K562 (cell line): ENCODE results near the gene OVOL3. TPM values are rescaled to one million over a fixed set of nuclear protein-coding genes. Genes with fewer than 3 reads are reported as not detected.

Experiments
- ATAC-seq: fragments of 200-7000 bp; cut with Tn5 transposase; 3 replicates; pipeline ENCODE4 v1.9.1; 2020; ENCODE audit warnings: moderate library complexity
- BruUV-seq: library from RNA; stranded (reverse); fragments of 400-500 nt; replicated peaks from 2 replicates; lab custom pipeline; 2021; lab: Mats Ljungman, UMichigan
- CTCF ChIA-PET: fragments of 300-600 bp; formaldehyde crosslinking; extraction: SDS; loops from one replicate; lab custom pipeline; 2021; ENCODE audit warnings: low intra/inter-chr PET ratio; lab: Yijun Ruan, JAX
- POLR2A ChIA-PET: fragments of 300-600, 350-650 bp; sonication (Branson Sonifier 250); formaldehyde crosslinking; extraction: SDS; loops from one replicate; lab custom pipeline; 2021; ENCODE audit warnings: antibody characterized with exemption, inconsistent platforms; lab: Yijun Ruan, JAX
- DNase-seq, 4 experiments: peaks; one replicate each; pipeline versions ENCODE4 v3.0.0 to v3.0.0-alpha.2; 2011 to 2018; ENCODE audit warnings: low spot score in 3 of 4, mixed read lengths in 3 of 4; ENCODE audit errors: extremely low read depth in 1 of 4
- FAIRE-seq: peaks from 2 replicates; lab custom pipeline; 2011; peaks lifted over from hg19 to GRCh38; lab: Jason Lieb, UNC
- H2AFZ ChIP-seq: 2 replicates; pipeline ENCODE4 v1.6.0; 2011; ENCODE audit warnings: low read depth, low read length, control low read depth, inconsistent platforms
- H3K27ac ChIP-seq: fragments of 200-600 bp; 3 replicates; pipeline ENCODE4 v1.8.0; 2011; ENCODE audit warnings: low read depth, mild to moderate bottlenecking, control low read depth, inconsistent platforms, low read length, moderate library complexity, mixed read lengths; ENCODE audit errors: extremely low read depth
- H3K27me3 ChIP-seq, 2 experiments: fragments of 300-600 bp in 1 of 2; 2 replicates in 1 of 2; 3 replicates in 1 of 2; pipeline versions ENCODE4 v1.6.0 to v1.8.0; 2011; ENCODE audit warnings: inconsistent platforms in 2 of 2, low read length in 2 of 2, mild to moderate bottlenecking in 1 of 2, mixed read lengths in 1 of 2, moderate library complexity in 1 of 2; ENCODE audit not compliant: control insufficient read depth in 2 of 2, insufficient read depth in 2 of 2
- H3K36me3 ChIP-seq: fragments of 300-600 bp; 3 replicates; pipeline ENCODE4 v1.8.0; 2011; ENCODE audit warnings: mild to moderate bottlenecking, low read length, inconsistent platforms; ENCODE audit not compliant: control insufficient read depth, insufficient read depth
- H3K4me1 ChIP-seq, 2 experiments: fragments of 200-600 bp in 1 of 2; replicated peaks in 1 of 2; 2 replicates in 1 of 2; 3 replicates in 1 of 2; pipeline versions ENCODE4 v1.5.1 to v1.8.0; 2011; ENCODE audit warnings: inconsistent platforms in 2 of 2, low read length in 2 of 2, mild to moderate bottlenecking in 1 of 2, mixed read lengths in 1 of 2, moderate library complexity in 1 of 2; ENCODE audit not compliant: control insufficient read depth in 2 of 2, insufficient read depth in 2 of 2
- H3K4me2 ChIP-seq: 2 replicates; pipeline ENCODE4 v1.6.1; 2011; ENCODE audit warnings: low read length, control low read depth, inconsistent platforms, mixed read lengths; ENCODE audit not compliant: insufficient read depth
- H3K4me3 ChIP-seq: fragments of 200-600 bp; sonication (generic), shearing (Covaris generic); 2 replicates; pipeline ENCODE4 v1.5.1; 2016; ENCODE audit warnings: control low read depth, inconsistent platforms
- H3K79me2 ChIP-seq: fragments of 200-600 bp; 3 replicates; pipeline ENCODE4 v1.8.0; 2011; ENCODE audit warnings: low read length, inconsistent platforms; ENCODE audit not compliant: control insufficient read depth, insufficient read depth
- H3K9ac ChIP-seq, 2 experiments: 2 replicates each; pipeline versions ENCODE4 v1.6.0 to v1.6.1; 2011; ENCODE audit warnings: low read depth in 2 of 2, low read length in 2 of 2, control low read depth in 1 of 2, inconsistent platforms in 1 of 2, mild to moderate bottlenecking in 1 of 2, mixed read lengths in 1 of 2; ENCODE audit not compliant: insufficient read depth in 1 of 2
- H3K9me1 ChIP-seq: one replicate; pipeline ENCODE4 v1.6.0; 2011; ENCODE audit warnings: inconsistent platforms, mild to moderate bottlenecking, low read length, moderate library complexity; ENCODE audit not compliant: control insufficient read depth, insufficient read depth
- H3K9me3 ChIP-seq: replicated peaks from 2 replicates; pipeline ENCODE4 v1.5.1; 2011; ENCODE audit warnings: low read depth, low read length, inconsistent platforms; ENCODE audit not compliant: control insufficient read depth, insufficient read depth
- H4K20me1 ChIP-seq: replicated peaks from 2 replicates; pipeline ENCODE4 v1.6.1; 2011; ENCODE audit warnings: low read length, inconsistent platforms, mixed read lengths; ENCODE audit not compliant: control insufficient read depth, insufficient read depth
- CBX3 ChIP-seq, 2 experiments: IDR thresholded peaks; 1 replicate in 1 of 2; 2 replicates in 1 of 2; pipeline ENCODE4 v1.6.1; 2012; ENCODE audit warnings: inconsistent platforms in 2 of 2, low read length in 2 of 2, borderline replicate concordance in 1 of 2, control low read depth in 1 of 2
- CHD2 ChIP-seq: IDR thresholded peaks from 2 replicates; pipeline ENCODE4 v1.6.1; 2011; ENCODE audit warnings: low read depth, low read length
- DMBX1 ChIP-seq: fragments of 250-450 bp; sonication (Bioruptor Pico); IDR thresholded peaks from 2 replicates; pipeline ENCODE4 v1.8.0; 2022; ENCODE audit warnings: inconsistent platforms, mild to moderate bottlenecking, moderate library complexity, borderline replicate concordance
- ETV5 ChIP-seq: sonication (generic); formaldehyde crosslinking; IDR thresholded peaks from 2 replicates; pipeline ENCODE4 v1.4.0; 2020; ENCODE audit warnings: low read depth, mild to moderate bottlenecking, missing genetic modification reagents
- GTF2B ChIP-seq: IDR thresholded peaks from 2 replicates; pipeline ENCODE4 v1.6.1; 2011; ENCODE audit not compliant: insufficient read length; ENCODE audit errors: extremely low read depth
- MTA3 ChIP-seq: fragments of 450-650 bp; formaldehyde crosslinking; IDR thresholded peaks from 2 replicates; pipeline ENCODE4 v1.6.1; 2017; ENCODE audit warnings: mild to moderate bottlenecking, borderline replicate concordance
- MXI1 ChIP-seq: IDR thresholded peaks from 2 replicates; pipeline ENCODE4 v1.6.1; 2011; ENCODE audit warnings: low read depth, mild to moderate bottlenecking, improper control_type of control experiment, low read length
- MYNN ChIP-seq, 2 experiments: sonication (generic); formaldehyde crosslinking in 1 of 2; IDR thresholded peaks; 2 replicates each; pipeline versions ENCODE4 v1.5.0 to v1.6.1; 2016 to 2020; ENCODE audit warnings: antibody characterized with exemption in 1 of 2, missing genetic modification reagents in 1 of 2
- NR2C1 ChIP-seq, 2 experiments: fragments of 450-650 bp; IDR thresholded peaks; 2 replicates each; pipeline ENCODE4 v1.6.1; 2017; ENCODE audit warnings: mild to moderate bottlenecking in 2 of 2, antibody characterized with exemption in 1 of 2, inconsistent platforms in 1 of 2, missing compliant biosample characterization in 1 of 2, missing genetic modification characterization in 1 of 2
- PCBP1 ChIP-seq: fragments of 200-400 bp; formaldehyde crosslinking; IDR thresholded peaks from 2 replicates; pipeline ENCODE4 v1.6.1; 2018; ENCODE audit warnings: mild to moderate bottlenecking, low read depth, low read length; ENCODE audit not compliant: poor library complexity, severe bottlenecking
- RBM17 ChIP-seq: fragments of 200-400 bp; formaldehyde crosslinking; IDR thresholded peaks from 2 replicates; pipeline ENCODE4 v1.6.1; 2017; ENCODE audit warnings: low read depth, mild to moderate bottlenecking, low read length, borderline replicate concordance
- SAFB2 ChIP-seq: fragments of 200-400 bp; formaldehyde crosslinking; IDR thresholded peaks from 2 replicates; pipeline ENCODE4 v1.6.1; 2018; ENCODE audit warnings: borderline replicate concordance, low read length, low read depth, moderate library complexity; ENCODE audit not compliant: severe bottlenecking
- SMARCA5 ChIP-seq: fragments of 450-650 bp; IDR thresholded peaks from 2 replicates; pipeline ENCODE4 v1.6.1; 2016
- TRIM24 ChIP-seq, 2 experiments: fragments of 450-650 bp; IDR thresholded peaks; 2 replicates each; pipeline ENCODE4 v1.6.1; 2016
- ZNF311 ChIP-seq: fragments of 250-450 bp; sonication (Bioruptor Pico); IDR thresholded peaks from 2 replicates; pipeline ENCODE4 v1.4.0; 2020; ENCODE audit warnings: mild to moderate bottlenecking, moderate library complexity
- ZNF695 ChIP-seq: fragments of 450-650 bp; formaldehyde crosslinking; IDR thresholded peaks from 2 replicates; pipeline ENCODE4 v1.4.0; 2020; ENCODE audit warnings: mild to moderate bottlenecking, moderate library complexity
- WGBS: fragments of 100-300 bp; shearing (Covaris generic); methylation state at CpG from one replicate; pipeline ENCODE4 v1.1.6; 2016; ENCODE audit warnings: low coverage, mixed read lengths; ENCODE audit not compliant: insufficient coverage; ENCODE audit errors: missing lambda C conversion rate; 5-methylcytosine and 5-hydroxymethylcytosine counted together
- in situ Hi-C: fragments of 300-500 bp; cut with MboI; formaldehyde crosslinking; loops from 4 replicates; pipeline ENCODE4 v1.15.0; 2018; ENCODE audit warnings: inconsistent platforms, mixed read lengths
- intact Hi-C: fragments of 100-400 bp; cut with micrococcal nuclease; formaldehyde crosslinking; loops from 2 replicates; pipeline ENCODE4 v1.14.2; 2022
- polyA plus RNA-seq, 8 experiments: library from polyadenylated mRNA; depleted of rRNA in 4 of 8; stranded (reverse) in 5 of 8; unstranded in 3 of 8; fragments of >200 nt; fragmentation: Nextera tagmentation in 2 of 8; fragmentation: Illumina TruSeq in 1 of 8; extraction: Ambion mirVana in 2 of 8; extraction: Trizol in 1 of 8; gene quantifications; 2 replicates each; pipeline versions ENCODE4 v1.2.1 to v1.2.3, GENCODE V29; 2011 to 2014; ENCODE audit warnings: inconsistent platforms in 1 of 8, missing spikeins in 1 of 8
- total RNA-seq, 7 experiments: library from RNA; depleted of rRNA in 6 of 7; stranded (reverse); fragments of >200 nt in 6 of 7; fragmentation: Illumina TruSeq in 2 of 7; extraction: Trizol in 2 of 7; gene quantifications; 2 replicates each; pipeline versions ENCODE4 v1.2.1 to v1.2.3, GENCODE V29; 2011 to 2021; ENCODE audit warnings: low replicate concordance in 1 of 7
- TF ChIP-seq, protein P1 (sequence below): fragments of 450-650 bp; IDR thresholded peaks from 2 replicates; pipeline ENCODE4 v1.6.1; 2017; ENCODE audit warnings: antibody characterized with exemption, mild to moderate bottlenecking

OVOL3 gene
- total and polyA plus RNA-seq, 9 of the 15 experiments (the other 6 are each of a cell fraction or from before 2014, with no cell fraction given): not detected

GRCh38 chr19:36106991-36107390, 4.0 kb upstream of the OVOL3 start:
- FAIRE-seq (no peak), ATAC-seq (no peak), DNase-seq (no peak)
- in situ Hi-C loops: no loop called here
- 80% methylated on average over 3 of the region's 5 CpGs for WGBS
- Histone ChIP-seq H3K9me3 (no peaks in the 10 kb centered on the region), H4K20me1 (no peaks in the 10 kb centered on the region; the same call in 1 of the 2 replicates), H3K79me2 (no peaks in the 10 kb centered on the region), H3K27ac (no peak overlapping the region; the same call in 2 of the 3 replicates), H3K4me2 (no peak overlapping the region), H3K9ac (no peak overlapping the region), H3K27me3 (no peaks in the 10 kb centered on the region), H3K36me3 (peaks cover 54% of the 10 kb centered on the region), H2AFZ (no peak overlapping the region), H3K9me1 (peaks cover 8% of the 10 kb centered on the region), H3K4me3 (no peak overlapping the region), H3K4me1 (peaks cover 15 to 40% of the 10 kb centered on the region in 2 experiments; a peak in 4 of 5 replicates)
- intact Hi-C loops: no loop called here
- CTCF ChIA-PET: no interaction called here
- POLR2A ChIA-PET: no interaction called here
- BruUV-seq: no TSS peak
- TF ChIP-seq TRIM24 (IDR thresholded peaks at IDR 0.05): peak in 1 of 2 experiments; percentile 29; a peak in 1 of 4 replicates
- TF ChIP-seq PCBP1: no peak
- TF ChIP-seq, protein P1, sequence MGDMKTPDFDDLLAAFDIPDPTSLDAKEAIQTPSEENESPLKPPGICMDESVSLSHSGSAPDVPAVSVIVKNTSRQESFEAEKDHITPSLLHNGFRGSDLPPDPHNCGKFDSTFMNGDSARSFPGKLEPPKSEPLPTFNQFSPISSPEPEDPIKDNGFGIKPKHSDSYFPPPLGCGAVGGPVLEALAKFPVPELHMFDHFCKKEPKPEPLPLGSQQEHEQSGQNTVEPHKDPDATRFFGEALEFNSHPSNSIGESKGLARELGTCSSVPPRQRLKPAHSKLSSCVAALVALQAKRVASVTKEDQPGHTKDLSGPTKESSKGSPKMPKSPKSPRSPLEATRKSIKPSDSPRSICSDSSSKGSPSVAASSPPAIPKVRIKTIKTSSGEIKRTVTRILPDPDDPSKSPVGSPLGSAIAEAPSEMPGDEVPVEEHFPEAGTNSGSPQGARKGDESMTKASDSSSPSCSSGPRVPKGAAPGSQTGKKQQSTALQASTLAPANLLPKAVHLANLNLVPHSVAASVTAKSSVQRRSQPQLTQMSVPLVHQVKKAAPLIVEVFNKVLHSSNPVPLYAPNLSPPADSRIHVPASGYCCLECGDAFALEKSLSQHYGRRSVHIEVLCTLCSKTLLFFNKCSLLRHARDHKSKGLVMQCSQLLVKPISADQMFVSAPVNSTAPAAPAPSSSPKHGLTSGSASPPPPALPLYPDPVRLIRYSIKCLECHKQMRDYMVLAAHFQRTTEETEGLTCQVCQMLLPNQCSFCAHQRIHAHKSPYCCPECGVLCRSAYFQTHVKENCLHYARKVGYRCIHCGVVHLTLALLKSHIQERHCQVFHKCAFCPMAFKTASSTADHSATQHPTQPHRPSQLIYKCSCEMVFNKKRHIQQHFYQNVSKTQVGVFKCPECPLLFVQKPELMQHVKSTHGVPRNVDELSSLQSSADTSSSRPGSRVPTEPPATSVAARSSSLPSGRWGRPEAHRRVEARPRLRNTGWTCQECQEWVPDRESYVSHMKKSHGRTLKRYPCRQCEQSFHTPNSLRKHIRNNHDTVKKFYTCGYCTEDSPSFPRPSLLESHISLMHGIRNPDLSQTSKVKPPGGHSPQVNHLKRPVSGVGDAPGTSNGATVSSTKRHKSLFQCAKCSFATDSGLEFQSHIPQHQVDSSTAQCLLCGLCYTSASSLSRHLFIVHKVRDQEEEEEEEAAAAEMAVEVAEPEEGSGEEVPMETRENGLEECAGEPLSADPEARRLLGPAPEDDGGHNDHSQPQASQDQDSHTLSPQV: peak; percentile 57; the same call in 1 of the 2 replicates
- TF ChIP-seq SAFB2: no peak
- TF ChIP-seq NR2C1 (IDR thresholded peaks at IDR 0.05): no peak
- TF ChIP-seq NR2C1 (tag; IDR thresholded peaks at IDR 0.05): 0 out of 2 replicates have a peak, but pooled peaks have one; percentile 27
- no peak for TF ChIP-seq ZNF695
- TF ChIP-seq GTF2B: no peak
- TF ChIP-seq RBM17: no peak
- TF ChIP-seq MYNN (IDR thresholded peaks at IDR 0.05): no peak
- TF ChIP-seq MYNN (CRISPR knock-in tag; IDR thresholded peaks at IDR 0.05): no peak
- peak; percentile 57; the same call in 1 of the 2 replicates for TF ChIP-seq DMBX1 (CRISPR knock-in tag)
- TF ChIP-seq MXI1: no peak
- TF ChIP-seq ZNF311: 0 out of 2 replicates have a peak, but pooled peaks have one; percentile 17
- no peak for TF ChIP-seq CBX3 (IDR thresholded peaks at IDR 0.05; ENCODE audit: borderline replicate concordance in 1 of 2, low read length in 2 of 2)
- TF ChIP-seq ETV5: no peak
- TF ChIP-seq MTA3: no peak
- TF ChIP-seq CHD2: no peak
- peak; percentile 45; the same call in 1 of the 2 replicates for TF ChIP-seq SMARCA5
